Measurements from ENCODE around the gene SHLD3.

- no peak for TF ChIP-seq CTCF (IDR thresholded peaks at IDR 0.05)
- TF ChIP-seq POLR2A (IDR thresholded peaks at IDR 0.05): no peak
Observed at GRCh38 chr5:65623482-65623881, 1.3 kb upstream of the SHLD3 start.
